ENCODE data around the gene MEGF9.

The MEGF9 gene

GRCh38 chr9:120702075-120702474, 12.2 kb downstream of the MEGF9 start:
- DNase-seq, result no peak

DNA sequence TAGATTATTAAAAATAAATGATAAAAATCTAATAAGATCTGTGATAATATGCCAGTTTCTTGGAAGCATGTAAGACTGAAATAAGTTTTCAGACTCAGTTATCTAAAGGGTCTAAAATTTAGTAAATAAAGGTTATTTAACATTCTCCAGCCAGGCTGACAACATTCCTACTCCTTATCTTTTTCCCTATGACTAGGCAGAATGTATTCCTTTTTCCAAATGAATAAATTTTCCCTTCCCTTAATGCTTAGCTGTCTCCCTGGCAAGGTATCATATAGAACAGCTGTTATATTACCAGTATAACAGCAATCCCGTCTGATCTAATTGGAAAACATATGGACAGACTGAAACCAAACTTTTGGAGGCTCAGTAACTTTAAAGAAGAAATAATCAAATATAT, 13.0 kb downstream of the MEGF9 start:
- no peak for DNase-seq

- DNase-seq, result no peak
These were observed 15.5 kb downstream of the MEGF9 start for GRCh38 chr9:120698766-120699165.

DNA sequence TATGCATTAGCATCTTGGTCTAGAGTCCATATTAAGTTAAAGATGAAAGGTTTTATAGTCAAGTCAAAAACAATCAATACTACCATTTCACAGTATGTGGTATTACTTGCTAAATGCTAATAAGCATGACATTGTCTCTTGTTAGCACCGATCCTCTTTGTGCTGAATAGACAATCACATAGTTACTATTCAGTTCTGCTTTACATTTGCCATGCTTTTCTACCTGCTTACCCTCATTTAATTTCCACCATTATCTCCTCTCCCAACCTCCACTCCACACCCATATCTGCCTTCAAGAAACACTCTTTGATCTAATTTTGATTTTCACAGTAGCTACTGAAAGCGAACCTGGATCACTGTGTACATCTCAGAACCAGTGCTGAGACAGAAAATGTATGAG, 16.8 kb downstream of the MEGF9 start:
- DNase-seq, result no peak

DNA sequence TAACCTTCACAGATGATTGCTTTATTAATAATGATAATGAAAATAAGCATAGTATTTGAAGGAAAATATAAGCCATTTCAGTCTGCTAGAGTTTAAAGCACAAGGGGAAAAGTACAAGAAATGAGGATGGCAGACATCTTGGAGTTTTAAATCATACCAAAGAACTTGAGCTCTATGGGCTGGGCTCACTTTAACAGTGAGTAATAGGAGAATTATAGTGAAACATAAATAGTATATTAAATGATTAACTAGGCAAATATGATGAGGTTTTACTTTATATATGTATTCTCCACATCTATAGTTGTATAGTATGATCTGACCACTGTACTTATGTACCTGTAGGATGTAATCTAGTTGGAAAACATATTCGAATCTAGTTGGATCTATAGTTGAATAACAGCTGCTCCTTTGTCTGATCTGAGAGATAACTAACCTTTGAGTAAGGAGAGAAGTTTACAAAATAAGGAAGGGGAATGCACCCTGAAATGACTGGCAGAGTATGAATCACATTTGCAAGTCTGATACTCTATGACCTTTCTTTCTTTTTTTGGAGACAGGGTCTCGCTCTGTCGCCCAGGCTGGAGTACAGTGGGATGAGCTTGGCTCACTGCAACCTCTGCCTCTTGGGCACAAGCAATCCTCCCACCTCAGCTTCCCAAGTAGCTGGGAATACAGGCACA, 17.6 kb downstream of the MEGF9 start:
- DNase-seq, result no peak

DNA sequence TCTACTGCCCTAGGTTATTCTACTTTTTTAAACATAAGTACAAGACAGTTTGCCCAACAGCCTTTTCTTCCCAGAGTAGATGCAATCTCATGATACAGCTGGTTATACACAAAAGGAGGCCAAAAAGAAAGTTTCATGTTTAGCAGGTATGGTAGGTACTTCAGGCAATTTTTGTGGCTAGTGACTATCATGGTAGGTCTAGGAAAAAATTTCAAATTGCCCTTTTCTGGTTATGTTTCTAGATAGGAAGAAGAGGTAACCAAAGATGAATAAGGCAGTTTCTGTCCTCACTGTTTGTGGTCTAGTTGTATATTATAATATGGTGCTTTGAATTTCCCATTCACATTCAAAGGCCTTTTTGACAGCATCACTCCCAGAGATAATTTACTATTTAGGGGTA, 19.7 kb downstream of the MEGF9 start:
- no peak for DNase-seq

DNA sequence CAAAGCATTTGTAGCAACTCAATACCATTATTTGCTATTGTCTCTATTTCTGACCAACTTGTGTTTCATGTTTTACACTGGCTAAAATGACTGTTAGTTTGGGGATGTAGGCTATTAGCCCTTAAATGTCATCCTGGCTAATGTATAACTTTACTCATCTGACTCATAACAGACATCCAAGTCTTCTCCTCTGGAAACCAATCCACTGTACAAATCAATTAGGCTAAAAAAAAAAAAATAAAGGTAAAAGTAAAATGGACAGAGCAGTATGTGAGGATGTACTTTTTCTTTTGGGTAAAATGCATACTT, 20.6 kb downstream of the MEGF9 start:
- no peak for DNase-seq

GRCh38 chr9:120692901-120693699, 21.2 kb downstream of the MEGF9 start:
- no peak for DNase-seq

DNA sequence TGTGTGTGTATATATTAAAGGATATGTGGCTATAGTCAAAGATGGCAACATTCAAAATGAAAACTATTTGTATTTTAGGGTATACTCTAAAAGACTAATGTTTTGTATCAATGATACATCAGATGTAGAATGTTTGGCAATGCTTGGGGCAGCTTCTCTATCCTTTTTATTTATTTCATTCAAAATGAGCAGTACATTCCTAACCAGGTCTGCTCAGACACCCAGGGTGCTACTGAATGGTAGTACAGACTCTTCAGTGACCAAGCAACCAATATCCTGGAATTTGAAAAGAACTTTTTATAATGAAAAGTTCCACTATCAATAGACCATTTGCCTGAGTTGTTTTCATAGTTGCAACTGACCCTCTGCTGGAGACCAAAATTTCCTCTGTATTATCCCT, 23.9 kb downstream of the MEGF9 start:
- no peak for DNase-seq

GRCh38 chr9:120689860-120690259, 24.4 kb downstream of the MEGF9 start:
- no peak for DNase-seq

DNA sequence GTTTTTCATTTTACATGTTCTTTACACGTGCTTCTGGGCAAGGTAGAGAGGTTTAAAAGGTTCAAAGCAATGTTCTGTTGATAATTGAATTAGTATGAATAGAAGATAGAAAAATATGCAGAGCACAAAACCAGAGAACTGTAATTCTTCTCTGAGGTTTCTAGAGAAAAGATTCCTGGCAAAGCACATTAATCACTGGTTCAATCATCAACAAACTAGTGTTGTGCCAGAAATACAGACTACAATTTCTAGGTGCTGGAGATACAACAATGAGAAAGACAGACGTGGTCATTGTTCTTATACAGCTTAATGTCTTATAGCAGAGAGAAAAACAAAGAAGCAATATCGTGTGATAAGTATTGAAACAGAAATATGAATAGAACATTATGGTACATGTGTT, 25.5 kb downstream of the MEGF9 start:
- no peak for DNase-seq

GRCh38 chr9:120683150-120683549, 31.1 kb downstream of the MEGF9 start:
- DNase-seq, result no peak

- DNase-seq, result no peak
These were observed 33.1 kb downstream of the MEGF9 start for GRCh38 chr9:120681121-120681520.

DNA sequence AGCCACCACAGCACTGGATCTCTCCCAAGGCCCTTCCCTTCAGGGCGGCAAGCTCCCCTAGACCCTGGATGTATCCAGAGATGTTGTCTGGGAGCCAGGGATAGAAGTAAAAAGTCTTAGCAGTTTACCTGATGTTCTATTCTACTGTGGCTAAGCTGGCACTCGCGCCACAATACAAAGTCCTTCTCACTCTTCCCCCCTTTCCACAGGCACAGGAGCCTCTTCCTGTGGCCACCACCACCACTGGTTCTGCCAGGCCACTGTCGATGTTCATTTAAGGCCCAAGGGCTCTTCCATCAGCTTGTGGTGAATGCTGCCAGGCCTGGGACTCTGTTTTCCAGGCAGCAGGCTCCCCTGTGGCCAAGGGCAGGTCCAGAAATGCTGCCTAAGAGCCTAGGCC, 33.7 kb downstream of the MEGF9 start:
- no peak for DNase-seq

DNA sequence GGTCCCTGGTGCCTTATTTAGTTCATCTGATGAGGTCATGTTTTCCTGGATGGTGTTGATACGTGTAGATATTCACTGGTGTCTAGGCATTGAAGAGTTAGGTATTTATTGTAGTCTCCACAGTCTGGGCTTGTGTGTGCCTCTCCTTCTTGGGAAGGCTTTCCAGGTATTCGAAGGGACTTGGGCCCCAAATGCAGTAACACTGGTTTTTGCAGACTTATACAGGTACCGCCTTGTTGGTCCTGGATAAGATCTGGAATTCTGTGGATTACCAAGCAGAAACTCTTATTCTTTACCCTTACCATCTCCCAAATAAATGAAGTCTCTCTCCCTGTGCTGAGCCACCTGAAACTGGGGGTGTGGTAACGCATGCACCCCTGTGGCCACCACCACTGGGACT, 34.1 kb downstream of the MEGF9 start:
- no peak for DNase-seq

DNA sequence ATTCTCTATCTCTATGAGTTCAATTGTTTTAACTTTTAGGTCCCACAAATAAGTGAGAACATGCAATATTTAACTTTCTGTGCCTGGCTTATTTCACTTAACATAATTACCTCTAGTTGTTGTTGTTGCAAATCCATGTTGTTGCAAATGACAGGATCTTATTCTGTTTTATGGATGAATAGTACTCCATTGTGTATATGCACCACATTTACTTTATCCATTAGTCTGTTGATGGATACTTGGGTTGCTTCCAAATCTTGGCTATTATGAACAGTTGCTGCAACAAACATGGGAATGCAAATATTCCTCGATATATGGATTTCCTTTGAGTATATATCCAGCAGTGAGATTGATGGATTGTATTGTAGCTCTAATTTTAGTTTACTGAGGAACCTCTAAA, 36.3 kb downstream of the MEGF9 start:
- no peak for DNase-seq

GRCh38 chr9:120676767-120677402, 37.4 kb downstream of the MEGF9 start:
- no peak for DNase-seq

DNA sequence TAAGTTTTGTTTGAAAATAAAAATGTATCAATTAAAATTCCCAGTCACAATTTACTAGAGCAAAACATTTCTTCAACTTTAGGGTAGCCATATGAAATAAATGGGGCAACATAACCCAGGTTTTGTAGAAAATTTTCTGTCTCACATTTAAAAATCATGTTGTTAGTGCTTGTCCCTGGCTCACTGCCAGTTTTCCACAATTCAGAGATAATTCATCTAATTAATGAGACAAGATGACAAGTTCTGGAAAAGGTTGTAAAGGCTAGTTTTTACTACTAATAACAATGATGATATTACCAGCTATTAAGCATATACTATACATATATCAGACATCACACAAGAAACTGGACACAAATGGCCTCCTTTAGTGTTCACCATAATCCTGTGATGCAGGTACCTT, 45.9 kb downstream of the MEGF9 start:
- no peak for DNase-seq

- DNase-seq, result no peak
These were observed 50.3 kb downstream of the MEGF9 start for GRCh38 chr9:120663950-120664349.

DNA sequence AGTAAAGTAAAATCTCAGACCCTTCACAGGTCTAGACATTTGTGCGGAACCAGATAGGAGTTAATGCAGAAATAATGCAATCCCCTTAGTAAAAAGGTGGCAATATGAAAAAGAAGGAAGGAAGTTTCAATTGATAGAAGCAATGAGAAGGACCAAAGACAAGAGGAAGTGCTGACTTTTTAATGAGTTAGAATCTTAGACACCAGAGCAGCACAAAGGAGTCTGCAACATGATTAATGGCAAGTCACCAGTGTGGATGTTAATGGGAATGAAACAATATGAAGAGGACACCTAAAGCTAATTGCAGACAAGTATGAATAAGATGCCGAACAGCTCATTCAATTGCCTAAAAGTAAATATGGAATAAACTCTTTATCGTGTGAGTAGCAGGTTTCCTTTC, 50.9 kb downstream of the MEGF9 start:
- no peak for DNase-seq

GRCh38 chr9:120662513-120662912, 51.8 kb downstream of the MEGF9 start:
- DNase-seq, result no peak

DNA sequence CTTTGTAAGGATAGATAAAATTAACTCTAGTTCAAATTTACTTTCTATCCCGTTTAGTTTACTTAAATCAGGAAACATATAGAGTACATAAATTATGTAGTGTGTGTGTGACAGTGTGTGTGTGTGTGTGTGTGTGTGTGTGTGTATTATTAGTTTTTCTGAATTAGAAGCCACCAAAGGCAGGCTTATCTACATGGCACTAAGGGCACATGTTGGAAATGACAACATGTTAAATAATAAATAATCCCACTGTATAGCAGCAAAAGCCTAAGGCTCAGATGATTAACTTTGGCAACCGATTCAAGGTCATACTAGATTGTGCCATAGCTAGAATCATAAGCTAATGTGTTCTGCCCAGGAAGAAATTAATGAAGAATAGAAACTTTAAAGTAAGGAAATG, 54.6 kb downstream of the MEGF9 start:
- DNase-seq, result no peak

- no peak for DNase-seq
These were observed 55.1 kb downstream of the MEGF9 start for GRCh38 chr9:120659209-120659608.

DNA sequence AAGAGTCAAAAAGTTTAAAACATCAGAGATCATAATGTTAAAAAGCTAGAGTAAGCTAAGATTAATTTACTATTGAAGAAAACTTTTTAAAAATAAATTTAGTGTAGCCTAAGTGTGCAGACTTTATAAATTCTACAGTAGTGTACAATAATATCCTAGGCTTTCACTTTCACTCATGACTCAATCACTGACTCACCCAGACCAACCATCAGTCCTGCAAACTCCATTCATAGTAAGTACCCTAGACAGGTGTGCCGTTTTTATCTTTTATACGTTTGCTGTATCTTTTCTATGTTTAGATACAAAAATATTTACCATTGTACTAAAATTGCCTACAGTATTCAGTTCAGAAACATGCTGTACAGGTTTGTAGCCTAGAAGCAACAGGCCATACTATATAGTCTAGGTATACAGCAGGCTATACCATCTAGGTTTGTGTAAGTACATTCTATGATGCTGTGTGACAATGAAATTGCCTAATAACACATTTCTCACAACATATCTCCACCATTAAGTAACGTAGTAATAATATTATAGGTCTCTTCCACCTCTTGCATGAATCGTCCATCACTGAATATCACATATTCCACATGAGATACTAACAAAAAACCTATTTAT, 59.2 kb downstream of the MEGF9 start:
- DNase-seq, result peak; percentile 15
